Fibroblast of skin of scalp (primary cell): ENCODE results near the gene CTXND1.

Source experiments
- DNase-seq: peaks from one replicate; pipeline ENCODE4 v3.0.0-alpha.2; 2013

CTXND1 gene

GRCh38 chr15:80251428-80252120, 439 bp downstream of the CTXND1 start:
- DNase-seq, result no peak

GRCh38 chr15:80250614-80251427, 1.2 kb downstream of the CTXND1 start:
- DNase-seq, result no peak

DNA sequence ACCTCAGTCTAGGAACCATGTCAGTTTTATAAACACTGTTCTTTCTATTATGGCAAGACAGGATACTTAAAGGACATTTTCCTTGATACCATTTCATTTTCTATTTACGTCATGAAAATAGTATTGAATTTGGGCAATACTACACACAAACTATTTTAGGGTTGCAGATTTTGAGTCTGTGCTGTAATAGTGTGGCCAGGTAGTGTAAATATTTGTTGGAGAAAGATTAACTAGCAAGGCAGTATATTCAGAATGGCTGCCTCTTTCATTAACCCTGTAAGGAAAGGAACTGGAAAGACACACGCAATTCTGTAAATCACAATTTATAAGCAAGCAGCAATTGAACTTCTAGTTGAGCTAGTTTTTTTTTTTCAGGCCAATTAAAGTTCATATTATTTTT, 2.0 kb downstream of the CTXND1 start:
- no peak for DNase-seq

DNA sequence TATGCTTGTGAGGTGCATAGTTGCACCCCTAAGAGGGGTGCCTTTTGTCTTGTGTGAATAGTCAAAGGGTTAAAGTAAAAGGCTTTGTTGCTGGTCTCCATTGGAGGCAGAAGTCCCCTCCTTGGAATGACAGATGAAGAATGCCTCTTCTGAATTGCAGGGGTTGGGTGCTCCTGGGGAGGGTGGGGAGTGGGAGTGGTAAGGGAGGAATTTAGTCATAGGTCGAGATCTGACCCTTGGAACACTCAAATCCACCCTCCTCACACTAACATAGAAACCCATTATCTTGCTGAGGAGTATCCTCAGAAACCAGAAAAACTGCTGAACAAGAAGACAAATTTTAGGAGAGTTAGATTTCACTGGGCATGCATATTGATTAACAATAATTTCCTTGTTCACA, 4.7 kb downstream of the CTXND1 start:
- DNase-seq, result no peak

GRCh38 chr15:80246425-80246894, 5.6 kb downstream of the CTXND1 start:
- no peak for DNase-seq

DNA sequence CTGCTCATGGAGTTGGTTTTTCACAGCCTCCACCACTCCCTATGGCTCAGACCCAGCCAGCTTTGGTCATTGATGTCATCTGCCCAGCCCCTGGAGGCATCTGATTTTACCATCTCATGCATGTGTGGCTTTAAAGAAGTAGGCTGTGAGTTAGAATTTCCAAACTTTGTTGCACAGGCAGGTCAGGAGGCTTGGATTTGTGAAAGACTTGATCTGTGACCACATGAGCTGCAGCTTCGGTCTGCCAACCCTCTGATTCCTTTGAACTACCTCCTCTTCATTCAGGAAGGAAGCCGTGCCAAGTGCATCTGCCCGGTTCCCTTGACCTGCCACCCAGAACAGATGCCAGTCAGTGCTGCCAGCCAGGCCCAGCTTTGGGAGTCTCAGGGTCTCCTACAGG, 9.2 kb downstream of the CTXND1 start:
- DNase-seq, result no peak

GRCh38 chr15:80242132-80242769, 9.8 kb downstream of the CTXND1 start:
- DNase-seq, result peak; percentile 49

DNA sequence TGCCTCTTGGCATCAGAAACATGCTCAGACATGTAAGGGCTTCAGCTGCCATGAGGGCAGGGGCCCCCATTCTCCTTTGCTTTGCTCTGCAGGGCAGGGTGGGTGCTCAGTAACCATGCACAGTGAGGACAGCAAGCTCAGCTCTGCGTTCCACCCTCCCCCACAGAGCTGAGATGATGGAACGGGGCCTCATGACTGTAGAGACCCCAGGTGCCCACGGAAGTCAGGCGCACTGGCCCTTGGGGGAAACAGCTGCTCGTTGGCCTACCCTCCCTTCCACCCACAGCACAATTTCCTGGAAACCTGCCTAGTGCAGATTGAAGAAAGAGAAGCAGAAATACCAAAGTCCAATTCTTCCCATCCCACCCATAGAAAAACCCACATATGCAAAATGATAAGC, 10.5 kb downstream of the CTXND1 start:
- no peak for DNase-seq

GRCh38 chr15:80240276-80240675, 11.7 kb downstream of the CTXND1 start:
- DNase-seq, result no peak

DNA sequence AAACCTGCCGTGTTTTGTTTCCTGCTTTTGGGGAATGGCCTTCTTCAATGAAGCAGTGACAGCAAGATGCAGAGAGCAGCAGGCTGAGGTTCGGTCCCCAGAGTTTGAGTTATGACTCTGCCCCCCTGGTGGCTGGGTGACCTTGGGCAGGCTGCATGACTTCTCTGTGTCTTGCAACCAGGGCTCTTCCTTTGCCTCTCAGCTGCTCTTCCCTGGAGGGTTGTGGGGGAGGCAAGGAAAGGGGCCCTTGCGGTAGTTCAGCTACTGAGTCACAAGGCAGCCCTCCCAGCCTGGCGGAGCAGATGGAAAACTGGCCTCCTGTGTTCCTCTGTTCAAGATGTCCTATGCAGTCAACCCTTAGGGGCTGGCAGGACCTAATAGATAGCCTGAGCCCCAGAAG, 17.1 kb downstream of the CTXND1 start:
- DNase-seq, result peak; percentile 21

GRCh38 chr15:80233581-80233980, 18.4 kb downstream of the CTXND1 start:
- DNase-seq, result no peak

DNA sequence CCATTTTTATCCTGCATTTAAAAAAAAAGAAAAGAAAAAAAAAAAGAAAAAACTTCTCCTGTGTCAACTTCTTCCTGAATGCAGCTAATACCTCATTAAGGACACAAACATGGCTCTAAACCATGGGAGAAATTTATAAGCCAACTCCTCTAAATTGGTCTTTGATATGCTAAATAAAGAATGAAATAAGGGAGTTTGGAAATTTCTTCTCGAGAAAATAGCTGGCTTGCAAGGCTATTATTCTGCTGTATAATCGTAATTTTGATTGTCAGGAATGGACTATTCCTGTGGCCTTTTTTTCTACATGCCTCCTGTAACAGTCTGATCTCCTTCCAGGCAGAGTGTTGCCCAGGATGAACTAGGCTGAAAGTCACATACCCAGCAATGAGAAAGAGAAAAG, 20.6 kb downstream of the CTXND1 start:
- no peak for DNase-seq

DNA sequence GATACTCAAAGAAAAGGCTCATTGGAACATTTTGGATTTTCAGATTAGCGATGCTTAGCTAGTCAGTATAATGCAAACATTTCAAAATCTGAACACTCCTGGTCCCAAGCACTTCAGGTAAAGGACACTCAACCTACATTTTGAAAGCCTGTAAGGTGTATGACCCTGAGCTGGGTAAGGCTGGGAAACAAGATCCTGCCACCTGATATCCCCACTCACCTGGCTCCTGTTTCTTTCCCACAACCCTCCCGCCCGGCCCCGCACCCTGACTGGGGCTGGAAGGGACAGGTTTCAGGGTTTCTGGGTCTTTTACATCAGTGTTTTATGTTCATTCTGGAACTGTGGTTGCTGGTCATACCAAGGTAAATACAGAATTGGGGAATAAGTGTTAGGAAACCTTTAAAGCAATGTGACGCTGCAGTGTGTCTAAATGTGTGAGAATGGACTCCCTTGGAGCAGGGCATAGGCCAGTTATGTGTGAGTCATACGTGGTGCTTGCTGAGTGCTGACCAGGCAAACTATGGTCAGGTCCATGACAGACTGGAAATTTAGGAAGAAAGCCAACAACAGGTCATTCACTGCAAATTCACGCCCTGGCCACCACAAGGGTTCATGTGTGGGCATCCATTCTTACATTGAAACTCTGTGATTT, 22.9 kb downstream of the CTXND1 start:
- DNase-seq, result no peak

- DNase-seq, result no peak
Measured at GRCh38 chr15:80219955-80220354, 32.1 kb downstream of the CTXND1 start.

DNA sequence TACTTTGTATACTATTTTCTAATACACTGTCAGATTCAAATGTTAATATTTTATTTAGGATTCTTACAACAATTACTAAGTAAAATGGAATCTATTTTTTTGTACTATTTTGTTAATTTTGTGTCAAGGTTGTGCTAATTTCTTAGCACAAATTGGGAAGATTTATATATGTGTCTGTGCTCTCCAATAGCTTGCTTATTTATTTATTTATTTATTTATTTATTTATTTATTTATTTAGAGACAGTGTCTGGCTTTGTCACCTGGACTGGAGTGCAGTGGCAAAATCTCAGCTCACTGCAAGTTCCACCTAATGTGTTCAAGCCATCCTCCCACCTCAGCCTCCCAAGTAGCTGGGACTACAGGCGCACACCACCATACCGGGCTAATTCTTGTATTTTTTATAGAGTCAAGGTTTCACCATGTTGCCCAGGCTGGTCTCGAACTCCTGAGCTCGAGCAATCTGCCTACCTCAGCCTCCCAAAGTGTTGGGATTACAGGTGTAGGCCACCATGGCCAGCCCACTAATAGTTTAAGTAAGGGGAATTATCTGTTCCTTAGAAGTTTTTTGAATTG, 34.6 kb downstream of the CTXND1 start:
- DNase-seq, result no peak

DNA sequence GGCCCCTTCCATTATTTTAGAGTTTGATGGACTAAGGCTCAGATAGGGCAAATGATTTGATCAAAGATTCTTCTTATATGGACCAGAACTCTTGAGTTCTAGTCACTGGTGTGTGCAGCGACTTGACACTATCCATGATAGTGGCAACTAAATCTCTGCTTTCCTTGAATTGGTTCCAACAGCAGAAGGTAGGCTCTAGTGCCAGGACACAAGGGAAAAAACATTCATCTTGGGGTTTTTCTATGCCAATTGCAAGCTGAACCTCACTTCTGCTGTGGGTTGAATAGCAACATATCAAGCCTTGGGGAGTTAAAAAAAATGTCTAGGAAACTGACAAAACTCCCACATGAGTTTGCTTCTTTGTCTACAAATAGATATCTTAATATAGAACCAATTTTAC, 35.1 kb downstream of the CTXND1 start:
- no peak for DNase-seq

DNA sequence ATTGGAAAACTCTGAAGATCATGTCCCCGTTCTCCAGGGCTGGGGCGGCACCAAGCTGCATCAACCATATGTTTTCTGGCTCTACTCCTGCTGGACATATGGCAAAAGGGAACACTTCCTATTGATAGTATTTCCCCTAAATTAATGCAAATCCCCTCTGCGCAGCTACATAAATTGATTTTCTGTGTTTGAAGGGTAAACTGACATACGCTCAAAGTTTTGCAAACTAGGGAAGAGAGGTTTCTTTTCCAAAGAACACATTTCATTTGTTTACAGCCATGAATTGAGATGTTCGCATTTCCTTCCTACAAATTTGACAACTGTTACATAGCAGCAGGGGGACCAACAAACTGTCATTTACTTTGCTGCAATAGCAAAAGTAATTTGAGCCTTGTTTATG, 35.9 kb downstream of the CTXND1 start:
- no peak for DNase-seq

GRCh38 chr15:80214910-80215309, 37.1 kb downstream of the CTXND1 start:
- DNase-seq, result no peak

GRCh38 chr15:80211976-80212375, 40.0 kb downstream of the CTXND1 start:
- DNase-seq, result no peak

DNA sequence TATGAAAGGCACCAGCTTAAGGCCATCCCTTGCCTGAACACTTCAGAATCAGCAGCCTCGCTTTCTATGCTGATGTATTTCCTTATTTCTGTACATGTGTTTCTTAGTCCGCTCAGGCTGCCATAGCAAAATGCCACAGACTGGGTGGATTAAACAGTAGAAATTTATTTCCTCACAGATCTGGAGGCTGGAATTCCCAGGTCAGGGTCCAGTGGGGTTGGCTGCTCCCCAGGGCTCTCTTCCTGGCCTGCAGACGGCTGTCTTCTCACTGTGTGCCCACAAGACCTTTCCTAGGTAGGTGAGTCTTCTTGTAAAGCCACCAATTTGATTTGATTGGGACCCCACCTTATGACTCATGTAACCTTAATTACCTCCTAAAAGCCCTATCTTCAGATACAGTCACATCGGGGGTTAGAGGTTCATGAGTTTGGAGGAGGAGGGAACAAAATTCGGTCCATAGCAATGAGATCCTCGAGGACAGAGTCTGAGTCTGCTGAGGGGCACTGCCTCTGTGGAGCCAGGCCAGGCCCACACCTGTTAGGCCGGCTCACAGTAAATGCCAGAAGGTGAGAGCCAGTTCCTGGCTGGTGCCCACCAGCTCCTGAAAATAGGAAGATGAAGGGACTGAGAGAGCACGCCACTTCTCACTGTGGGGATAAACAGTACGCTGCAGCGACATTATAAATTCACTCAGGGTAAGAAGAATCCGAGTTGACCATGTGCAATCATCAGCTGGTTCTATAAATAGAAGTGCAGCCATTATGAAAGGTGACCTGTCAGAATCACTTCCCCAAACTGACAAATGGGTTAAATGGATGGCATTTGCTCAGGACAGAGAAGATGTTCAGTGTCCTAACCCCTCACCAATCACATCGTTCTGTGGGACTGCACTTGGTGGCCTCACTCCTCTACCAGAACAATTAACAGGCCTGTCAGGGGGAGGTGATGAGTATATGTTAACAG, 41.1 kb downstream of the CTXND1 start:
- DNase-seq, result no peak
